ENCODE data around the gene FMNL1. TPM values are rescaled to one million over a fixed set of nuclear protein-coding genes. Genes with fewer than 3 reads are reported as not detected.

FMNL1 gene
- total RNA-seq, 1 donor from 2014 or later = 1.8 TPM

DNA sequence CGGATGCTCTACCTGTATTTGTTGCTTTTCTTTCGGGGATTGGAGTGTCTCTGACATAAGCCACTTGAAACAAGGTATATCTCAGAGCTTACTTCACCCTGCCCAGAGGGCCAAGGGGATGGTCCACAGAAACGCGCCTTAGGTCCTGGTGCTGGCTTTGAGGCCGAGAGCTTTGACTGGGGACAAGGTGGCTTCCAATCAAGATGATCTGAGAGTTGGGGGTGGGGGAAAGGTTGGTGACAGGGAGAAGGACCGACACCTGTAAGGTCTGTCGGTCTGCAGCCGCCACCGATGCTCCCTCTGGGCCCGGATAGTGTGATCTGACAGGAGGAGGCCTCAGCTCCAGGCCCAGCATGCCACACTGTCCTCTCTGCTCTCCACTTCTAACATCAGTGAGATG lies 62.0 kb downstream of the FMNL1 start:
- Mint-ChIP-seq H3K27me3 (ENCODE audit: low read depth) (no peaks in the 10 kb centered on the region), H3K4me1 (ENCODE audit: low read depth) (peaks cover 27% of the 10 kb centered on the region), H3K4me3 (ENCODE audit: unreplicated experiment) (no peak overlapping the region), H3K27ac (ENCODE audit: unreplicated experiment) (peak overlapping the region; percentile 86), H3K9me3 (ENCODE audit: low read depth) (no peaks in the 10 kb centered on the region), H3K36me3 (ENCODE audit: low read depth) (peaks cover 18% of the 10 kb centered on the region)
- TF ChIP-seq, protein P1, sequence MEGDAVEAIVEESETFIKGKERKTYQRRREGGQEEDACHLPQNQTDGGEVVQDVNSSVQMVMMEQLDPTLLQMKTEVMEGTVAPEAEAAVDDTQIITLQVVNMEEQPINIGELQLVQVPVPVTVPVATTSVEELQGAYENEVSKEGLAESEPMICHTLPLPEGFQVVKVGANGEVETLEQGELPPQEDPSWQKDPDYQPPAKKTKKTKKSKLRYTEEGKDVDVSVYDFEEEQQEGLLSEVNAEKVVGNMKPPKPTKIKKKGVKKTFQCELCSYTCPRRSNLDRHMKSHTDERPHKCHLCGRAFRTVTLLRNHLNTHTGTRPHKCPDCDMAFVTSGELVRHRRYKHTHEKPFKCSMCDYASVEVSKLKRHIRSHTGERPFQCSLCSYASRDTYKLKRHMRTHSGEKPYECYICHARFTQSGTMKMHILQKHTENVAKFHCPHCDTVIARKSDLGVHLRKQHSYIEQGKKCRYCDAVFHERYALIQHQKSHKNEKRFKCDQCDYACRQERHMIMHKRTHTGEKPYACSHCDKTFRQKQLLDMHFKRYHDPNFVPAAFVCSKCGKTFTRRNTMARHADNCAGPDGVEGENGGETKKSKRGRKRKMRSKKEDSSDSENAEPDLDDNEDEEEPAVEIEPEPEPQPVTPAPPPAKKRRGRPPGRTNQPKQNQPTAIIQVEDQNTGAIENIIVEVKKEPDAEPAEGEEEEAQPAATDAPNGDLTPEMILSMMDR (IDR thresholded peaks at IDR 0.05) = no peak
- no peak for DNase-seq (ENCODE audit: low spot score)

DNA sequence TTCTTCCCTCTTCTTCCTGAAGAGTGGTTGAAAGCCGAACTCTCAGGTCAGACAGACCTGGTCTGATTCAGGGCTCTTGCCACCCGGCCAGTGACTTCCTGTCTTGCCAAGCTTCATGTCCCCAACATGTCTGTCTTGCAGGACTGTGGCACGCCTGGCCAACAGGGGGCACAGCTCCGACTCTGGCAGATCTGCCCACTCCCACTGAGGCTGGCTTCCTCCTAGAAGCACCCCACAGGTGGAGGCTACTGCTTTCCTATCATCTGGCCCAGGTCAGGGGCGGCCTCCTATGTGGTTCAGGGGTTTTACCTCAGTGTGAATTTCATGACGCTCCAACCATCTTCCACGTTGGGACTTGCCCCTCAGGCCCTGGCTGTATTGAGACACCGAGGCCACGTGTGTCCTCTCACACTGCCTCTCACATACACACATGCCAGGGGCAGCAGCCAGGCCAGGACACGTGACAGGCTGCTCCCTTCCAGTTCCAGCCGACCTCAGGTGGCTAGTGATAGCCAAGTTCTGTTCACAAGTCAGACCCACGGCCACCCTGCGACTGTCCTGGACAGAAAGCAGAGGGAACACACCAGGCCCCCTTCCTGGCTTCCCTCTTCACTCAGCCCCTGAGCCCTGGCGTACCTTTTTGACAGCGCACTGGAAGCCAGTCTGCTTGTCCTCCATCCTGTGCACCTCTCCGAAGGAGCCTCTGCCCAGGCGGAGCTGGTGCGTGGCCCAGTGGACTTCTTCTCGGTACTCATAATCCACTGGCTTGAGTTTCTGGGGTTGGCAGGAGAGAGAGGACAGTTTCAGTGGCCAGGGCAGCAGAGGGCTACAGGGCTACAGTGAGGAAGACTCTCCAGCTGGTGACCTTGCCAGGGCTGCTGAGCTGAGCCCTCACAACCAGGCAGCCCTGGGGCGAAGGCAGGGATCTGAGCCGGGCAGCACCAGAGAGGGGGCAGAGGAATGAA lies 62.8 kb downstream of the FMNL1 start:
- no peak for DNase-seq (ENCODE audit: low spot score)
- Mint-ChIP-seq H3K36me3 (ENCODE audit: low read depth) (peaks cover 16% of the 10 kb centered on the region), H3K27ac (ENCODE audit: unreplicated experiment) (no peak overlapping the region), H3K27me3 (ENCODE audit: low read depth) (no peaks in the 10 kb centered on the region), H3K4me3 (ENCODE audit: unreplicated experiment) (no peak overlapping the region), H3K4me1 (ENCODE audit: low read depth) (peaks cover 28% of the 10 kb centered on the region), H3K9me3 (ENCODE audit: low read depth) (no peaks in the 10 kb centered on the region)
- TF ChIP-seq, protein P1 (IDR thresholded peaks at IDR 0.05) = peak; percentile 48

DNA sequence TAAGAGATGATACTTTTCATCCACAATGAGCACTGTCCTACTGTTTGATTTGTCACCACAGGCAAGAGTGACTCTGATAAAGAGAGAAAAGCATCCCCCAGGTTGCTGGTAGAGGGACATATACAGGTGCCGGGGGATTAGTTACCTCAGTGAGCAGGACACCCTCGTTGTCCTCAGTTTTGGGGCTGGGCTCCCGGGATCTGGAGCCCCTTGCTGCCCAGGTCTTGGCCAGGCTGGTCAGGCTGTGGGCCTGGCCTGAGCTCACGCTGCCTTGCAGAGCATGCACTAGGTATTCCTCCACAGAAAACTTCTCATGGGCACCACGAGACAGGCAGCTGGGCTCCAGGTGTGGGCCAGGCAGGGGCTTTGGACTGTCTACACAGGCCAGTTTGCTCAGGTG lies 64.6 kb downstream of the FMNL1 start:
- no peak for DNase-seq (ENCODE audit: low spot score)

DNA sequence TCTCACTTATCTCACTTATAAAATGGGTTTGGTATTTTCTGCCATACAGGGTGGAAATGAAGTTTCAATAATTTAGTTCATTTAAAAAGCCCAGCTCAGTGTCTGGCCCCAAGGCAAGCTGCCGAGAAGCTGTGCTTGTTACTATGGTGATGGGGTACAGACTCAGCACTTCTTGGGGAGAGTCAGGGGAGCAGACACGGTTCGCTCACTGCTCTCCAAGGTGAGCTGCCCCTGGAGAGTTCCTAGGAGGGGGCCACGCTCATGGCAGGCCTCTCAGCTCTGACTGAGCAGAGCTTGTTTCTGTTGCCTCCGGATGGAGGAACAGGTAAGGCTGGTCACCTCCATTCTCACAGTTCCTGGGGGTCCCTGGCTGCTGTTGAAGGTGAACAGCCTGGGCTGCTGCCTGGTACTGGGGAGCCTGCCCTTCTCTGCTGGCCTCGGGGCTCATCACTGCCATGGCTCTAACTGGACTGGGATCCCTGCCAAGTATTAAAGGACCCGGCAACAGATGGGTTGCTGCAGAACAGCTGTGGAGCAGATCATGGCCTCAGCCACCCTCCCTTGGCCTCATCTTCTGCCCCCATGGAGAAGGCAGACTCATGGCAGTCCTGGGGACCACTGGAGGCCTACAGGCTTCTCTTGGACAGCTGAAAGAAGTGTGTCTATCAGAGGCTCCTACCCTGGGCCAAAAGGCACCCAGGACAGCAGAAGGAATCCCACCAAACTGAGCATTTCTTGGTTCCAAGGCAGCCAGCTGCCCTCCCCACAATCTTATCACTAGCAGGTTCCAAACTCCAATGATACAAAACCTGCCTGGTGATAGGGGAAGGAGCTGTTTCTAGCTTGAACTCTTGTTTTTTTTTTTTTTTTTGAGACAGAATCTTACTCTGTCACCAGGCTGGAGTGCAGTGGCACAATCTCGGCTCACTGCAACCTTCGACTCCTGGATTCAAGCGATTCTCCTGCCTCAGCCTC lies 66.1 kb downstream of the FMNL1 start:
- peaks cover 15% of the 10 kb centered on the region for H3K36me3 Mint-ChIP-seq (ENCODE audit: low read depth)
- H3K27ac Mint-ChIP-seq (ENCODE audit: unreplicated experiment) = no peak overlapping the region
- H3K9me3 Mint-ChIP-seq (ENCODE audit: low read depth) = no peaks in the 10 kb centered on the region
- peaks cover 35% of the 10 kb centered on the region for H3K4me1 Mint-ChIP-seq (ENCODE audit: low read depth)
- no peak overlapping the region for H3K4me3 Mint-ChIP-seq (ENCODE audit: unreplicated experiment)
- TF ChIP-seq, protein P1 (IDR thresholded peaks at IDR 0.05) = no peak
- no peaks in the 10 kb centered on the region for H3K27me3 Mint-ChIP-seq (ENCODE audit: low read depth)
- no peak for DNase-seq (ENCODE audit: low spot score)

More for the DNA sequence above, 64.6 kb downstream of the FMNL1 start:
- Mint-ChIP-seq H3K4me1 (ENCODE audit: low read depth) (peaks cover 28% of the 10 kb centered on the region), H3K9me3 (ENCODE audit: low read depth) (no peaks in the 10 kb centered on the region), H3K27me3 (ENCODE audit: low read depth) (no peaks in the 10 kb centered on the region), H3K4me3 (ENCODE audit: unreplicated experiment) (no peak overlapping the region), H3K36me3 (ENCODE audit: low read depth) (peaks cover 15% of the 10 kb centered on the region), H3K27ac (ENCODE audit: unreplicated experiment) (no peak overlapping the region)
- TF ChIP-seq, protein P1 (IDR thresholded peaks at IDR 0.05) = no peak

DNA sequence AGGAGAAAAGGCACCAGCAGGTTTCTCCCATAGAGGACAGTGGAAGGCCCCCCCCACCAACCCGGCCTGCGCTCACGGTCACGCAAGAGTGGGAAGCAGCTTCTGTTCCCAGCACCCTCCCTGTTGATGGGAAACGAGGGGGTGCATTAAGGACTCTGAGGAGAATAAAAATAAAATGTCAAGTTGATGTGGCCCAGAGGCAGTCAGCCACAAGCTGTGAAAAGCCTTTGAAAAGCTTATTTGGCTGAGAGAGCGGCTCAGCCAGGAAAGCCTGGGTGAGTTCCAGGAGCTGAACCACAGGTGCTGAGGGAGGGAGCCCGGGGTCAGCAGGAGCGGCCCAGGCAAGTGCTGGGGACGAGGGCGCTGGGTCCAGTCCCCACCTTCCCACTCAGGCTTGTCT lies 67.1 kb downstream of the FMNL1 start:
- Mint-ChIP-seq H3K27ac (ENCODE audit: unreplicated experiment) (no peak overlapping the region), H3K9me3 (ENCODE audit: low read depth) (no peaks in the 10 kb centered on the region), H3K4me1 (ENCODE audit: low read depth) (peaks cover 35% of the 10 kb centered on the region), H3K4me3 (ENCODE audit: unreplicated experiment) (no peak overlapping the region), H3K36me3 (ENCODE audit: low read depth) (peaks cover 15% of the 10 kb centered on the region), H3K27me3 (ENCODE audit: low read depth) (no peaks in the 10 kb centered on the region)
- TF ChIP-seq, protein P1 (IDR thresholded peaks at IDR 0.05) = no peak
- no peak for DNase-seq (ENCODE audit: low spot score)
